ENCODE data around the gene IFNL4. TPM values are rescaled to one million over a fixed set of nuclear protein-coding genes. Genes with fewer than 3 reads are reported as not detected.
"Not testable (repeated sequence)": the region's sequence is repeated elsewhere in the genome, so short reads cannot be mapped to it uniquely, and the experiment has no call there.

IFNL4 gene
- polyA plus RNA-seq, 1 donor, result 0.04 TPM

DNA sequence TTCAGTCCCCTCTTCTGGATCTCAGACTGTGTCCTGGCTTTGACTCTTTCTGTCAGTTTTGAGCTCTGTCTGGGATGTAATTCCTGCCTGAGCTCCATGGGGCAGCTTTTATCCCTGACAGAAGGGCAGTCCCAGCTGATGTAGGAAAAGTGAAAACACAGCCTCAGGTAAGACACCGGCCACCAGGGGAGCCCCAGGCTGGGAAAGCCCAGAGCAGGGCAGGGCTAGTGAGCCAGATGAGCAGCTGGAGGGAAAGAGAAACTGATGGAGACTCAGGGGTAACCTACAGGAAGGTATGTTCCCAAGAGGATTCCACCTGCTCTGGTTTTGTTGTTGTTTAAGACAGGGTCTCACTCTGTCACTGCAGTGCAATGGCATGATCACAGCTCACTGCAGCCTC is 3.5 kb downstream of the IFNL4 start:
- no CpG with 5 or more reads among the region's 1 CpG for WGBS (ENCODE audit: insufficient coverage, low lambda C conversion rate)
- not testable (repeated sequence) for H3K27ac ChIP-seq (ENCODE audit: low read length)
- peaks cover 37% of the 10 kb centered on the region for H3K27me3 ChIP-seq (ENCODE audit: control insufficient read depth, insufficient read depth, low read length)

DNA sequence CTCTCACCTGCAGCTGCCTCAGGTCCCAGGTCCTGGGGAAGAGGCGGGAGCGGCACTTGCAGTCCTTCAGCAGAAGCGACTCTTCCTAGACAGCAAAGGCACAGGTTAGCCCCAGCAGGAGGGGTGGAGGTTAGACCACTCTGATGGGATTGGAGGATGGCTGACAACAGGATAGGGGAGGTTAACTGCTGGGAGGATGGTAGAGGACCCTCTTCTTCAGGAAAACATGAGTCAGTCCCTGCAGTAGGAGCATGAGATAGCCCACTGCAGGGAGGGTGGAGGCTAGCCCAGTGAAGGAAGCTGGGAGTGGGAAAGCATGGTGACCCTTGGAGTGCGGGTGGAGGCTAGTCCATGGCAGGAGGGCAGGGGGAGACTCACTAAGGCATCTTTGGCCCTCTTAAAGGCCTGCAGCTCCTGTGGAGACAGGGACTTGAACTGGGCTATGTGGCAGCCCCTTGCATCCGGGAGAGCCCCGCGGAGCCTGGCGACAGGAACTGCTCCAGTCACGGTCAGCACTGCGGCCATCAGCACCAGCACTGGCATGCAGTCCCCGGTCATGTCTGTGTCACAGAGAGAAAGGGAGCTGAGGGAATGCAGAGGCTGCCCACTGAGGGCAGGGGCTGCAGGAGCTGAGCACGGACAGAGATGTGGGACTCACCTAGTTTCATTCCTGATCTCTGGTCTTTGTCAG is 4.1 kb downstream of the IFNL4 start, which contains the start of gene IFNL3:
Gene IFNL3 (minus strand): TSS at position 597 of the 691 bp plus-strand sequence. CDS start 39 bp downstream, at position 558.
- not testable (repeated sequence) for H3K27ac ChIP-seq (ENCODE audit: low read length); DNase-seq; H3K36me3 ChIP-seq (ENCODE audit: control insufficient read depth, insufficient read depth, low read length); H3K4me3 ChIP-seq (ENCODE audit: low read length); H3K9me3 ChIP-seq (ENCODE audit: control insufficient read depth, low read depth, low read length)
- peaks cover 11% of the 10 kb centered on the region for H3K4me1 ChIP-seq (ENCODE audit: control insufficient read depth, insufficient read depth, low read length)
- WGBS (ENCODE audit: insufficient coverage, low lambda C conversion rate), result no CpG with 5 or more reads among the region's 12 CpGs
- H3K27me3 ChIP-seq (ENCODE audit: control insufficient read depth, insufficient read depth, low read length), result peaks cover 32% of the 10 kb centered on the region

More for the DNA sequence above, 3.5 kb downstream of the IFNL4 start:
- H3K36me3 ChIP-seq (ENCODE audit: control insufficient read depth, insufficient read depth, low read length); DNase-seq; H3K9me3 ChIP-seq (ENCODE audit: control insufficient read depth, low read depth, low read length); H3K4me3 ChIP-seq (ENCODE audit: low read length): not testable (repeated sequence)
- H3K4me1 ChIP-seq (ENCODE audit: control insufficient read depth, insufficient read depth, low read length), result peaks cover 11% of the 10 kb centered on the region

DNA sequence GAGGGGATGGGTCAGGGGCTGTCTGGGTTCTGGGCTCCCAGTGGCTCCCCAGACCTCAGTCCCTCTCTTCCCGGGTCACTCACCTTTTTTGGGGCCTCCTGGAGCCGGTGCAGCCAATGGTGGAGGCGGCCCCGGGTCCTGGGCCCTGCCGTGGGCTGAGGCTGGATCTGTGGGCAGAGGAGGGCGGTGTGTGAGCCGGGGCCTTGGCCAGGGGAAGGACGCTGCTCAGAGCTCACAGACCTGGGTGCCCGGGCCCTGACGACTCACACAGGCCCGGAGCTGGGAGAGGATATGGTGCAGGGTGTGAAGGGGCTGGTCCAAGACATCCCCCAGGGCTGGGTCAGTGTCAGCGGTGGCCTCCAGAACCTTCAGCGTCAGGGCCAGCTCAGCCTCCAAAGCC is 4.9 kb downstream of the IFNL4 start:
- not testable (repeated sequence) for H3K9me3 ChIP-seq (ENCODE audit: control insufficient read depth, low read depth, low read length); H3K4me3 ChIP-seq (ENCODE audit: low read length); DNase-seq; H3K36me3 ChIP-seq (ENCODE audit: control insufficient read depth, insufficient read depth, low read length); H3K27ac ChIP-seq (ENCODE audit: low read length)
- peaks cover 11% of the 10 kb centered on the region for H3K4me1 ChIP-seq (ENCODE audit: control insufficient read depth, insufficient read depth, low read length)
- no CpG with 5 or more reads among the region's 13 CpGs for whole genome bisulfite sequencing (ENCODE audit: insufficient coverage, low lambda C conversion rate)
- peaks cover 30% of the 10 kb centered on the region for H3K27me3 ChIP-seq (ENCODE audit: control insufficient read depth, insufficient read depth, low read length)

DNA sequence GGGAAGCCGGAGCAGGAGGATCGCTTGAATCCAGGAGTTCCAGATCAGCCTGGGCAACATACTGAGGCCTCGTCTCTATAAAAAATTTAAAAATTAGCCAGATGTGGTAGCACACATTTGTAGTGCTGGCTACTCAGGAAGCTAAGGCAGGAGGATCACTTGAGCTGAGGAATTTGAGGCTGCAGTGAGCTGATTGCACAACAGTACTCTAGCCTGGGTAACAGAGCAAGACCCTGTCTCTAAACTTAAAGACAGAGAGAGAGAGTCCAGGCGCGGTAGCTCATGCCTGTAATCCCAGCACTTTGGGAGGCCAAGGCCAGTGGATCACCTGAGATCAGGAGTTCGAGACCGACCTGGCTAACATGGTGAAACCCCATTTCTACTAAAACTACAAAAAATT is 8.2 kb downstream of the IFNL4 start:
- H3K27me3 ChIP-seq (ENCODE audit: control insufficient read depth, insufficient read depth, low read length), result peaks cover 14% of the 10 kb centered on the region
- no peaks in the 10 kb centered on the region for H3K9me3 ChIP-seq (ENCODE audit: control insufficient read depth, low read depth, low read length)
- no CpG with 5 or more reads among the region's 7 CpGs for WGBS (ENCODE audit: insufficient coverage, low lambda C conversion rate)
- H3K4me3 ChIP-seq (ENCODE audit: low read length), result no peak overlapping the region
- no peaks in the 10 kb centered on the region for H3K36me3 ChIP-seq (ENCODE audit: control insufficient read depth, insufficient read depth, low read length)
- no peak for DNase-seq
- H3K4me1 ChIP-seq (ENCODE audit: control insufficient read depth, insufficient read depth, low read length), result peaks cover 4% of the 10 kb centered on the region
- no peak overlapping the region for H3K27ac ChIP-seq (ENCODE audit: low read length)

DNA sequence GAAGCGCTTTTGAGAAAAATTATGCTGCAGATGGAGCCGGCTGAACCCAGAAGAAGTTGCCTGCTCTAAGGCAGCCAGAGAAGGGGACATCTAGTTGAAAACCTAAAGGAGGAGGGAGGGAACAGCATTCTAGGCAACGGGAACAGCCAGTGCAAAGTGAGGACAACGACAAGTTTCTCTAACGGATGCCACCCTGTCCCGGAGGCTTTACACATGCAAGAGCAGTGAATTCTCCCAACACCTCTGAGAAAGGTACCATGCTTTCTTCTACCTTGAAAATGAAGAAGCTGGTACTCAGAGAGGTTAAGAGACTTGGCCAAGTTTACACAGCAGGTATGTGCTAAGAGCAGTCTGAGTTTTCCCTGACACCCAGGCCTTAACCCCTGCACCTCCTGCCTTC is 9.7 kb downstream of the IFNL4 start:
- Histone ChIP-seq H3K27me3 (ENCODE audit: control insufficient read depth, insufficient read depth, low read length) (peaks cover 14% of the 10 kb centered on the region), H3K36me3 (ENCODE audit: control insufficient read depth, insufficient read depth, low read length) (no peaks in the 10 kb centered on the region), H3K4me1 (ENCODE audit: control insufficient read depth, insufficient read depth, low read length) (peaks cover 4% of the 10 kb centered on the region), H3K9me3 (ENCODE audit: control insufficient read depth, low read depth, low read length) (no peaks in the 10 kb centered on the region), H3K4me3 (ENCODE audit: low read length) (no peak overlapping the region), H3K27ac (ENCODE audit: low read length) (no peak overlapping the region)
- no peak for DNase-seq
- no CpG with 5 or more reads among the region's 6 CpGs for WGBS (ENCODE audit: insufficient coverage, low lambda C conversion rate)

DNA sequence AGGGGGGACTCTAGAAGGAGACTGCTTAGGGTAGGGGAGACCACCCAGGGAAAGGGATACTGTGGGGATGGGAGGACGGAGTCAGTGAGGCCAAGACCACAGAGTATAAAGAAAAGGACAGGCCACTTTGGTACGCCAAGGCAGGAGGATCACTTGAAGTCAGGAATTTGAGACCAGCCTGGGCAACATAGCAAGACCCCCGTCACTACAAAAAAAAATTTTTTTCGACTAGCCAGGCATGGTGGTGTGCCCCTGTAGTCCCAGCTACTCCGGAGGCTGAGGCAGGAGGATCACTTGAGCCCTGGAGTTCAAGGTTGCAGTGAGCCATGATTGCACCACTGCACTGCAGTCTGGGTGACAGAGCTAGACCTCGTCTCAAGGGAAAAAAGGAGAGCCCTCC is 10.4 kb downstream of the IFNL4 start:
- WGBS (ENCODE audit: insufficient coverage, low lambda C conversion rate), result no CpG with 5 or more reads among the region's 6 CpGs
- Histone ChIP-seq H3K9me3 (ENCODE audit: control insufficient read depth, low read depth, low read length) (no peaks in the 10 kb centered on the region), H3K4me3 (ENCODE audit: low read length) (no peak overlapping the region), H3K27me3 (ENCODE audit: control insufficient read depth, insufficient read depth, low read length) (peaks cover 14% of the 10 kb centered on the region), H3K36me3 (ENCODE audit: control insufficient read depth, insufficient read depth, low read length) (no peaks in the 10 kb centered on the region), H3K27ac (ENCODE audit: low read length) (no peak overlapping the region), H3K4me1 (ENCODE audit: control insufficient read depth, insufficient read depth, low read length) (peaks cover 4% of the 10 kb centered on the region)
- no peak for DNase-seq

DNA sequence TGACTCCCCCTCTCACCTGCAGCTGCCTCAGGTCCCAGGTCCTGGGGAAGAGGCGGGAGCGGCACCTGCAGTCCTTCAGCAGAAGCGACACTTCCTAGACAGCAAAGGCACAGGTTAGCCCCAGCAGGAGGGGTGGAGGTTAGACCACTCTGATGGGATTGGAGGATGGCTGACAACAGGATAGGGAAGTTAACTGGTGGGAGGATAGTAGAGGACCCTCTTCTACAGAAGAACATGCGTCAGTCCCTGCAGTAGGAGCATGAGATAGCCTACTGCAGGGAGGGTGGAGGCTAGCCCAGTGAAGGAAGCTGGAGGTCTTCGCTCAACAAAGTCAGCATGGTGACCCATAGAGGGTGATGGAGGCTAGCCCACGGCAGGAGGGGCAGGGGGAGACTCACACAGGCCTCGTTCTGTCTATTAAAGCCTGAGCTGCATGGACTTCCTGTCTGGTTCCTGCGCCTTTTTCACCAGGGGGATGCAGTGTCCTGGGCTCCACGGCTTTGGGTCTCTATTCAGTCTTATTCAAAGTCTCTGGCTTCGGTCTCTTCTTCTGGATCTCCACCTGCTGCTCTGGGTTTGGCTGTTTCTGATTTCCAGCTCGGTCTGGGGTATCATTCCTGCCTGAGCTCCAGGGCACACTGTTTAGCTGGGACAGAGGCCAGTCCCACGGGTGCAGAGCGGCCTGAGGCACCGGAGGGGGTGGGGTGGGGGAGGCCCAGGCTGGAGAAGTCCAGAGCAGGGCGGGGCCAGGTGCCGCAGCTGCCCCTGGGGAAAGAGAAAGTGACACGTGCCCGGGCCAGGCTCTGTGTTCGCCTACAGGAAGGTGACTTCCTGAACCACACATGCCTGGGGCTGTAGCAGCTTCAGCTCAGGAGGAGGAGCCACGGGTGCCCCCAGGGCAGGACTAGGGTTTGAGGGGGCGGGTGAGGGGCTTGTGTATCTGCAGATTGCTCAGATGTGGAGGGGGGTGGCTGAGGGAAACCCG is 11.2 kb downstream of the IFNL4 start:
- no CpG with 5 or more reads among the region's 22 CpGs for WGBS (ENCODE audit: insufficient coverage, low lambda C conversion rate)
- H3K4me3 ChIP-seq (ENCODE audit: low read length), result no peak overlapping the region
- no peaks in the 10 kb centered on the region for H3K9me3 ChIP-seq (ENCODE audit: control insufficient read depth, low read depth, low read length)
- no peak overlapping the region for H3K27ac ChIP-seq (ENCODE audit: low read length)
- peak; percentile 73 to 84 for DNase-seq
- H3K36me3 ChIP-seq (ENCODE audit: control insufficient read depth, insufficient read depth, low read length), result no peaks in the 10 kb centered on the region
- H3K4me1 ChIP-seq (ENCODE audit: control insufficient read depth, insufficient read depth, low read length), result peaks cover 4% of the 10 kb centered on the region
- H3K27me3 ChIP-seq (ENCODE audit: control insufficient read depth, insufficient read depth, low read length), result peaks cover 14% of the 10 kb centered on the region

DNA sequence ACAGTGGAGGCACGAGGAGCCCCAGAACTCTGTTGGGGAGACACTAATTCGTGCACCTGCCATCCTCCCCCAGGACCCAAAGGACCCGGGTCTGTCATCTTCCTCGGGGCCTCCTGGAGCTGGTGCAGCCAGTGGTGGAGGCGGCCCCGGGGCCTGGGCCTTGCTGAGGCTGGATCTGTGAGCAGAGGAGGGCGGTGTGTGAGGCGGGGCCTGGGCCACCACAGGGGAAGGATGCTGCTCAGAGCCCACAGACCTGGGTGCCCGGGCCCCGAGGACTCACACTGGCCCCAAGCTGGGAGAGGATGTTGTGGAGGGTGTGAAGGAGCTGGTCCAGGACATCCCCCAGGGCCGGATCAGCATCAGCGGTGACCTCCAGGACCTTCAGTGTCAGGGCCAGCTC is 12.1 kb downstream of the IFNL4 start:
- Histone ChIP-seq H3K27ac (ENCODE audit: low read length) (no peak overlapping the region), H3K27me3 (ENCODE audit: control insufficient read depth, insufficient read depth, low read length) (peaks cover 11% of the 10 kb centered on the region), H3K9me3 (ENCODE audit: control insufficient read depth, low read depth, low read length) (no peaks in the 10 kb centered on the region), H3K4me3 (ENCODE audit: low read length) (no peak overlapping the region), H3K4me1 (ENCODE audit: control insufficient read depth, insufficient read depth, low read length) (peaks cover 4% of the 10 kb centered on the region), H3K36me3 (ENCODE audit: control insufficient read depth, insufficient read depth, low read length) (no peaks in the 10 kb centered on the region)
- no CpG with 5 or more reads among the region's 12 CpGs for WGBS (ENCODE audit: insufficient coverage, low lambda C conversion rate)
- no peak for DNase-seq

DNA sequence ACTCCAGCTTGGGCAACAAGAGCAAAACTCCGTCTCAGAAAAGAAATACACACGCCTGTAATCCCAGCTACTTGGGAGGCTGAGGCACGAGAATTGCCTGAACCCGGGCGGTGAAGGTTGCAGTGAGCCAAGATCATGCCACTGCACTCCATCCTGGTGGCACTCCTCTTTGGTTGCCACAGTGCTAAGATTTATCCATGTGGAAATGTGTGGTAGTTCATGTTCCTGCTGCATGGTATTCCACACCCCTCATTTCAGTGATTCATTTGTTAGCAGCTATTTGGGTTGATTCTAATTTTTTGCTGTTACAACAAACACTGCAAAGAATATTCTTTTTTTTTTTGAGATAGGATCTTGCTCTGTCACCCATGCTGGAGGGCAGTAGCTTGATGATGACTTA is 15.9 kb downstream of the IFNL4 start:
- H3K27ac ChIP-seq (ENCODE audit: low read length), result no peak overlapping the region
- no peak overlapping the region for H3K4me3 ChIP-seq (ENCODE audit: low read length)
- H3K27me3 ChIP-seq (ENCODE audit: control insufficient read depth, insufficient read depth, low read length), result peaks cover 8% of the 10 kb centered on the region
- no peaks in the 10 kb centered on the region for H3K4me1 ChIP-seq (ENCODE audit: control insufficient read depth, insufficient read depth, low read length)
- DNase-seq, result no peak
- H3K36me3 ChIP-seq (ENCODE audit: control insufficient read depth, insufficient read depth, low read length), result no peaks in the 10 kb centered on the region
- WGBS (ENCODE audit: insufficient coverage, low lambda C conversion rate), result no CpG with 5 or more reads among the region's 5 CpGs
- no peaks in the 10 kb centered on the region for H3K9me3 ChIP-seq (ENCODE audit: control insufficient read depth, low read depth, low read length)

DNA sequence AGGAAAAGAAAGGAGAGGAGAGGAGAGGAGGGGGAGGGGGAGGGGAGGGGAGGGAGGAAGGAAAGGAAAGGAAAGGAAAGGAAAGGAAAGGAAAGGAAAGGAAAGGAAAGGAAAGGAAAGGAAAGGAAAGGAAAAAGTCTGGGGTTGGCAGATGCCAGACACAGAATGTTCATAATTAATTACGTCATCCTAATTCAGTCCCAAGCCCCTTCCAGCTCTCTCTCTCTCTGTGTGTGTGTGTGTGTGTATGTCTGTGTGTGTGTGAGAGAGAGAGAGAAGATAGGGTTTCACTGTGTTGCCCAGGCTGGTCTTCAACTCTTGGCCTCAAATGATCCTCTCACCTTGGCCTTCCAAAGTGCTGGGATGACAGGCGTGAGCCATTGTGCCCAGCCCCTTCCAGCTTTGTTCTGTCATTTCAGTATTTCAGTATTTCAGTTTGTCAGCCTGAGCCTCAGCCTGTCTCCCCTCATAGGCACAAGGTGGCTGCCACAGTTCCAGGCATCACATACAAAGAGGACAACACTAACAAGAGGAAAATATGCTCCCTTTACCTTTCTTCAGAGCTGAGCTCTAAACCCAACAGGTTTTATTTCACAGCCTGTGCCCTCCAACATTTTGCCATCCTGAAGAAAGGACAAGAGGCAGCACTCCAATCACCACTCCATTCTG is 18.4 kb downstream of the IFNL4 start:
- H3K27ac ChIP-seq (ENCODE audit: low read length), result no peak overlapping the region

More for the DNA sequence above, 18.4 kb downstream of the IFNL4 start:
- H3K27me3 ChIP-seq (ENCODE audit: control insufficient read depth, insufficient read depth, low read length), result peaks cover 6% of the 10 kb centered on the region
- H3K36me3 ChIP-seq (ENCODE audit: control insufficient read depth, insufficient read depth, low read length), result no peaks in the 10 kb centered on the region
- H3K4me1 ChIP-seq (ENCODE audit: control insufficient read depth, insufficient read depth, low read length), result no peaks in the 10 kb centered on the region
- no CpG with 5 or more reads among the region's 2 CpGs for WGBS (ENCODE audit: insufficient coverage, low lambda C conversion rate)
- DNase-seq, result no peak
- no peaks in the 10 kb centered on the region for H3K9me3 ChIP-seq (ENCODE audit: control insufficient read depth, low read depth, low read length)
- H3K4me3 ChIP-seq (ENCODE audit: low read length), result no peak overlapping the region

Measured in large intestine (tissue), 3 donors.